GM12878 (cell line): Measurements from ENCODE around the gene FZD2. TPM values are rescaled to one million over a fixed set of nuclear protein-coding genes. Genes with fewer than 3 reads are reported as not detected.

Experiments
- ATAC-seq: fragments of 200-7000 bp; cut with Tn5 transposase; 3 replicates; pipeline ENCODE4 v1.9.1; 2020; ENCODE audit warnings: mild to moderate bottlenecking, moderate library complexity
- BruUV-seq: library from RNA; stranded (reverse); fragments of 400-500 nt; replicated peaks from 2 replicates; lab custom pipeline; 2021; lab: Mats Ljungman, UMichigan
- CTCF ChIA-PET: fragments of 300-600 bp; sonication (Branson Sonifier 250); formaldehyde crosslinking; extraction: SDS; loops from one replicate; lab custom pipeline; 2021; ENCODE audit warnings: inconsistent platforms; lab: Yijun Ruan, JAX
- POLR2A ChIA-PET: fragments of 350-600 bp; formaldehyde crosslinking; extraction: SDS; loops from one replicate; lab custom pipeline; 2021; ENCODE audit warnings: inconsistent platforms; lab: Charles Lee
- RAD21 ChIA-PET: fragments of 300-600 bp; sonication (Branson Sonifier 250); formaldehyde crosslinking; loops from one replicate; lab custom pipeline; 2023; ENCODE audit warnings: antibody characterized with exemption; ENCODE audit not compliant: unreplicated experiment; lab: Charles Lee
- SMC1A ChIA-PET: fragments of 300-600 bp; sonication (Branson Sonifier 250); formaldehyde crosslinking; loops from one replicate; lab custom pipeline; 2023; ENCODE audit not compliant: unreplicated experiment, uncharacterized antibody; lab: Charles Lee
- DNase-seq: peaks from one replicate; pipeline ENCODE4 v3.0.0-alpha.2; 2011; ENCODE audit warnings: low read depth, low spot score
- FAIRE-seq: peaks from 3 replicates; lab custom pipeline; 2011; peaks lifted over from hg19 to GRCh38; lab: Jason Lieb, UNC
- H2AFZ ChIP-seq: 2 replicates; pipeline ENCODE4 v1.6.0; 2011; ENCODE audit warnings: low read depth, low read length, control low read depth; ENCODE audit not compliant: control insufficient read depth
- H3K27ac ChIP-seq: 2 replicates; pipeline ENCODE4 v1.5.1; 2011; ENCODE audit warnings: control low read depth; ENCODE audit not compliant: control insufficient read depth, insufficient read depth
- H3K27me3 ChIP-seq, 2 experiments: replicated peaks in 1 of 2; 2 replicates each; pipeline versions ENCODE4 v1.6.0 to v1.6.1; 2011; ENCODE audit warnings: low read length in 1 of 2; ENCODE audit not compliant: control insufficient read depth in 2 of 2, insufficient read depth in 2 of 2
- H3K36me3 ChIP-seq, 2 experiments: 2 replicates each; pipeline ENCODE4 v1.5.1; 2011; ENCODE audit warnings: low read length in 1 of 2; ENCODE audit not compliant: control insufficient read depth in 2 of 2, insufficient read depth in 2 of 2
- H3K4me1 ChIP-seq: 2 replicates; pipeline ENCODE4 v1.6.1; 2011; ENCODE audit warnings: mild to moderate bottlenecking, low read length, moderate library complexity, mixed read lengths; ENCODE audit not compliant: control insufficient read depth, insufficient read depth
- H3K4me2 ChIP-seq: 2 replicates; pipeline ENCODE4 v1.6.0; 2011; ENCODE audit warnings: control low read depth; ENCODE audit not compliant: control insufficient read depth, insufficient read depth
- H3K4me3 ChIP-seq: fragments of 200-600 bp; sonication (generic); 2 replicates; pipeline ENCODE4 v1.5.1; 2016
- H3K79me2 ChIP-seq: 2 replicates; pipeline ENCODE4 v1.6.0; 2011; ENCODE audit warnings: low read length; ENCODE audit not compliant: control insufficient read depth, insufficient read depth
- H3K9ac ChIP-seq: 2 replicates; pipeline ENCODE4 v1.8.0; 2011; ENCODE audit warnings: low read length, control low read depth, mixed read lengths; ENCODE audit not compliant: control insufficient read depth, insufficient read depth
- H3K9me3 ChIP-seq: replicated peaks from 3 replicates; pipeline ENCODE4 v1.5.1; 2011; ENCODE audit warnings: mild to moderate bottlenecking, low read length; ENCODE audit not compliant: control insufficient read depth, insufficient read depth
- H4K20me1 ChIP-seq: 2 replicates; pipeline ENCODE4 v1.6.0; 2011; ENCODE audit not compliant: control insufficient read depth, insufficient read depth
- CUX1 ChIP-seq: IDR thresholded peaks from 2 replicates; pipeline ENCODE4 v1.6.1; 2012; ENCODE audit warnings: improper control_type of control experiment, low read depth, low read length; ENCODE audit not compliant: insufficient replicate concordance
- E4F1 ChIP-seq: fragments of 450-650 bp; IDR thresholded peaks from 2 replicates; pipeline ENCODE4 v1.6.1; 2018; ENCODE audit warnings: borderline replicate concordance, mild to moderate bottlenecking; ENCODE audit not compliant: partially characterized antibody
- GATAD2B ChIP-seq: fragments of 450-650 bp; conservative IDR thresholded peaks from 2 replicates; pipeline ENCODE4 v1.6.1; 2017; ENCODE audit warnings: low read depth, mild to moderate bottlenecking, moderate library complexity
- MEF2A ChIP-seq: IDR thresholded peaks from 2 replicates; pipeline ENCODE4 v1.6.1; 2011; ENCODE audit warnings: low read depth, mild to moderate bottlenecking, low read length, moderate library complexity; ENCODE audit not compliant: insufficient read depth
- USF1 ChIP-seq: IDR thresholded peaks from 2 replicates; pipeline ENCODE4 v1.6.1; 2011; ENCODE audit warnings: borderline replicate concordance, low read depth, mild to moderate bottlenecking, moderate library complexity, mixed read lengths, low read length; ENCODE audit not compliant: insufficient read depth; ENCODE audit errors: extremely low read length
- WRNIP1 ChIP-seq: IDR thresholded peaks from 2 replicates; pipeline ENCODE4 v1.6.1; 2011; ENCODE audit warnings: low read depth, low read length, improper control_type of control experiment, borderline replicate concordance
- ZBTB4 ChIP-seq: fragments of 450-650 bp; formaldehyde crosslinking; IDR thresholded peaks from 2 replicates; pipeline ENCODE4 v1.4.0; 2022; ENCODE audit warnings: mild to moderate bottlenecking, moderate library complexity
- ZNF207 ChIP-seq: fragments of 450-650 bp; IDR thresholded peaks from 2 replicates; pipeline ENCODE4 v1.6.1; 2014; ENCODE audit warnings: antibody characterized with exemption, mild to moderate bottlenecking, borderline replicate concordance
- WGBS: methylation state at CpG from one replicate; pipeline ENCODE4 v1.1.6; 2016; ENCODE audit warnings: low lambda C conversion rate; ENCODE audit not compliant: insufficient replicate concordance, insufficient coverage; ENCODE audit errors: missing lambda C conversion rate; 5-methylcytosine and 5-hydroxymethylcytosine counted together
- in situ Hi-C: fragments of 300-500 bp; cut with MboI; formaldehyde crosslinking; loops from 9 replicates; pipeline ENCODE4 v1.14.3; 2018; ENCODE audit warnings: mixed read lengths
- intact Hi-C: fragments of 100-400 bp; cut with micrococcal nuclease; formaldehyde crosslinking; loops from one replicate; pipeline ENCODE4 v1.14.2; 2022; ENCODE audit not compliant: unreplicated experiment
- polyA plus RNA-seq, 11 experiments: library from polyadenylated mRNA; depleted of rRNA in 4 of 11; unstranded in 6 of 11; stranded (reverse) in 5 of 11; fragments of >200 nt; fragmentation: Nextera tagmentation in 4 of 11; fragmentation: Illumina TruSeq in 1 of 11; extraction: Ambion mirVana in 4 of 11; extraction: Trizol in 1 of 11; gene quantifications; 1 replicate in 1 of 11; 2 replicates in 10 of 11; pipeline versions ENCODE4 v1.2.1 to v1.2.3, GENCODE V29; 2011 to 2016; ENCODE audit warnings: inconsistent platforms in 2 of 11, missing spikeins in 2 of 11, low read depth in 1 of 11
- total RNA-seq, 4 experiments: library from RNA; depleted of rRNA in 3 of 4; stranded (reverse); fragments of >200 nt in 3 of 4; fragmentation: Illumina TruSeq in 1 of 4; extraction: Trizol in 1 of 4; gene quantifications; 2 replicates each; pipeline versions ENCODE4 v1.2.1 to v1.2.3, GENCODE V29; 2013 to 2021

Gene FZD2
- total and polyA plus RNA-seq, 10 of the 15 experiments (the other 5 are each of a cell fraction or from before 2014, with no cell fraction given) = 0.09 to 4.2 (median 0.63) TPM; not detected in 1

GRCh38 chr17:44543213-44543904, 13.9 kb upstream of the FZD2 start:
- Histone ChIP-seq H3K36me3 (no peaks in the 10 kb centered on the region), H3K4me2 (no peak overlapping the region), H2AFZ (no peak overlapping the region), H4K20me1 (no peaks in the 10 kb centered on the region), H3K27me3 (no peaks in the 10 kb centered on the region), H3K4me1 (peaks cover 19% of the 10 kb centered on the region), H3K27ac (no peak overlapping the region), H3K9me3 (no peaks in the 10 kb centered on the region), H3K9ac (no peak overlapping the region), H3K79me2 (no peaks in the 10 kb centered on the region), H3K4me3 (no peak overlapping the region)
- no TSS peak for BruUV-seq
- WGBS = 49% methylated on average over 5 of the region's 5 CpGs
- intact Hi-C loops = no loop called here
- DNase-seq (no peak), ATAC-seq (no peak), FAIRE-seq (no peak)
- CTCF ChIA-PET = interaction anchor here (1.3 to 2.1 kb wide), 2 partner anchors 10 to 21 kb away, joined by 3 to 13 read pairs; no protein-coding TSS in a partner anchor
- in situ Hi-C loops = no loop called here
- POLR2A ChIA-PET = no interaction called here
- SMC1A ChIA-PET = interaction anchor here (1.0 to 1.3 kb wide), 2 partner anchors 10 to 91 kb away, joined by 3 to 6 read pairs; no protein-coding TSS in a partner anchor
- RAD21 ChIA-PET = no interaction called here
- TF ChIP-seq MEF2A = no peak
- TF ChIP-seq ZBTB4 (CRISPR knock-in tag) = no peak
- TF ChIP-seq WRNIP1 = no peak
- no peak for TF ChIP-seq E4F1
- no peak for TF ChIP-seq ZNF207
- TF ChIP-seq CUX1 = no peak
- no peak for TF ChIP-seq GATAD2B
- TF ChIP-seq USF1 = no peak
